ENCODE measurements around the gene CYP3A4.

DNA sequence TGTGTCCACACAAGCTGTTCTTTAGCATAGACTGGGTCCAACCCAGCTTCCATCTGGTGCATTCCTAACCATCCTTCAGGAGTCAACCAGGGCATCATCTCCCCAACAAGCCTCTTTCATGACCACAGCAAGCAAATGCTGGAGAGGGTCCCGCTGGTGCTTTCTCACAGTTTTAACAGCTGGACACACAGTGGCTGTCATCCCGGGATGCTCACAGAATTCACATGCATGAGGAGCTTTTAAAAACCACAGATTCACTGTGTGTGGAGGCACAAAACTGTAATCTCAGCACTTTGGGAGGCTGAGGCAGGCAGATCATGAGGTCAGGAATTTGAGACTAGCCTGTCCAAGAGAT is 42.6 kb downstream of the CYP3A4 start:
- TF ChIP-seq CTCF (conservative IDR thresholded peaks at IDR 0.05 in 1 of 2, IDR thresholded peaks at IDR 0.05 in 1 of 2; ENCODE audit: low read depth in 1 of 2, low read length in 2 of 2) (no peak), EZH2 (IDR thresholded peaks at IDR 0.05; ENCODE audit: low read length, missing control alignments) (no peak)
